IMR-90 (cell line): ENCODE data around the gene MORF4L1. TPM values are rescaled to one million over a fixed set of nuclear protein-coding genes. Genes with fewer than 3 reads are reported as not detected.

Experiments
- ATAC-seq: fragments of 200-7000 bp; cut with Tn5 transposase; 2 replicates; pipeline ENCODE4 v1.9.1; 2020; ENCODE audit warnings: low read depth, mild to moderate bottlenecking, moderate library complexity
- BruUV-seq: library from RNA; stranded (reverse); fragments of 400-500 nt; replicated peaks from 2 replicates; lab custom pipeline; 2021; lab: Mats Ljungman, UMichigan
- CTCF ChIA-PET: fragments of 300-600 bp; formaldehyde crosslinking; extraction: SDS; loops from one replicate; lab custom pipeline; 2021; ENCODE audit warnings: antibody characterized with exemption; lab: Yijun Ruan, JAX
- POLR2A ChIA-PET: fragments of 300-600 bp; sonication (Branson Sonifier 250); formaldehyde crosslinking; loops from one replicate; lab custom pipeline; 2022; ENCODE audit warnings: antibody characterized with exemption; ENCODE audit not compliant: unreplicated experiment; lab: Charles Lee
- DNase-seq: peaks from one replicate; pipeline ENCODE4 v3.0.0; 2013
- H2AFZ ChIP-seq: replicated peaks from 2 replicates; pipeline ENCODE3; 2013; ENCODE audit warnings: low read length, mild to moderate bottlenecking; ENCODE audit not compliant: poor library complexity
- H2AK5ac ChIP-seq: 2 replicates; pipeline ENCODE4 v1.6.1; 2013; ENCODE audit warnings: low read depth, low read length, inconsistent platforms
- H2AK9ac ChIP-seq: replicated peaks from 2 replicates; pipeline ENCODE3; 2013; ENCODE audit warnings: mild to moderate bottlenecking, low read depth, low read length, moderate library complexity; ENCODE audit not compliant: poor library complexity
- H2BK120ac ChIP-seq: 2 replicates; pipeline ENCODE4 v1.6.1; 2013; ENCODE audit warnings: low read depth, low read length, inconsistent platforms
- H2BK15ac ChIP-seq: 3 replicates; pipeline ENCODE4 v1.6.1; 2013; ENCODE audit warnings: low read depth, low read length, inconsistent platforms
- H2BK20ac ChIP-seq: 2 replicates; pipeline ENCODE4 v1.6.1; 2013; ENCODE audit warnings: low read depth, mild to moderate bottlenecking, inconsistent platforms, low read length, moderate library complexity
- H2BK5ac ChIP-seq: 2 replicates; pipeline ENCODE4 v1.6.1; 2013; ENCODE audit warnings: mild to moderate bottlenecking, low read depth, low read length, inconsistent platforms; ENCODE audit not compliant: poor library complexity, severe bottlenecking
- H3K14ac ChIP-seq: replicated peaks from 2 replicates; pipeline ENCODE4 v1.6.1; 2013; ENCODE audit warnings: low read depth, low read length, inconsistent platforms
- H3K18ac ChIP-seq: 2 replicates; pipeline ENCODE4 v1.6.1; 2013; ENCODE audit warnings: low read depth, low read length, control low read depth
- H3K23ac ChIP-seq: 2 replicates; pipeline ENCODE4 v1.6.1; 2013; ENCODE audit warnings: low read depth, low read length, inconsistent platforms
- H3K27ac ChIP-seq: 2 replicates; pipeline ENCODE4 v1.5.1; 2013; ENCODE audit warnings: mild to moderate bottlenecking, control low read depth, low read length; ENCODE audit not compliant: insufficient read depth
- H3K27me3 ChIP-seq: 2 replicates; pipeline ENCODE4 v1.6.1; 2013; ENCODE audit warnings: low read length; ENCODE audit not compliant: control insufficient read depth, insufficient read depth
- H3K36me3 ChIP-seq: 2 replicates; pipeline ENCODE4 v1.6.1; 2013; ENCODE audit warnings: low read length, mixed read lengths; ENCODE audit not compliant: control insufficient read depth, insufficient read depth
- H3K4ac ChIP-seq: 2 replicates; pipeline ENCODE4 v1.6.1; 2013; ENCODE audit warnings: low read depth, low read length, inconsistent platforms
- H3K4me1 ChIP-seq: 2 replicates; pipeline ENCODE4 v1.6.1; 2013; ENCODE audit warnings: low read length, mixed read lengths; ENCODE audit not compliant: control insufficient read depth, insufficient read depth
- H3K4me2 ChIP-seq: 2 replicates; pipeline ENCODE4 v1.6.1; 2013; ENCODE audit warnings: low read depth, mild to moderate bottlenecking, control low read depth, low read length, moderate library complexity
- H3K4me3 ChIP-seq: 2 replicates; pipeline ENCODE4 v1.5.1; 2013; ENCODE audit warnings: low read depth, mild to moderate bottlenecking, control low read depth, low read length, moderate library complexity; ENCODE audit not compliant: insufficient read depth
- H3K56ac ChIP-seq: 2 replicates; pipeline ENCODE4 v1.6.1; 2013; ENCODE audit warnings: low read length, inconsistent platforms; ENCODE audit not compliant: insufficient read depth; ENCODE audit errors: extremely low read depth
- H3K79me1 ChIP-seq, 2 experiments: 2 replicates each; pipeline ENCODE4 v1.6.1; 2013; ENCODE audit warnings: low read length in 2 of 2, inconsistent platforms in 1 of 2, low read depth in 1 of 2
- H3K9ac ChIP-seq: 2 replicates; pipeline ENCODE4 v1.6.1; 2013; ENCODE audit warnings: low read depth, low read length, control low read depth
- H3K9me1 ChIP-seq: 2 replicates; pipeline ENCODE4 v1.6.1; 2013; ENCODE audit warnings: low read length, inconsistent platforms; ENCODE audit not compliant: insufficient read depth
- H3K9me3 ChIP-seq: 2 replicates; pipeline ENCODE4 v1.6.1; 2013; ENCODE audit warnings: low read length; ENCODE audit not compliant: control insufficient read depth, insufficient read depth
- H4K20me1 ChIP-seq: 2 replicates; pipeline ENCODE4 v1.6.1; 2013; ENCODE audit warnings: low read length, inconsistent platforms; ENCODE audit not compliant: insufficient read depth
- H4K5ac ChIP-seq: 2 replicates; pipeline ENCODE4 v1.6.1; 2013; ENCODE audit warnings: mild to moderate bottlenecking, low read depth, low read length, control low read depth
- H4K8ac ChIP-seq, 2 experiments: 2 replicates each; pipeline ENCODE4 v1.6.1; 2013; ENCODE audit warnings: low read depth in 2 of 2, low read length in 2 of 2, control low read depth in 1 of 2, inconsistent platforms in 1 of 2
- H4K91ac ChIP-seq: 2 replicates; pipeline ENCODE4 v1.6.1; 2013; ENCODE audit warnings: low read depth, low read length, inconsistent platforms; ENCODE audit not compliant: insufficient read depth
- BHLHE40 ChIP-seq: fragments of 150-350 bp; IDR thresholded peaks from 2 replicates; pipeline ENCODE4 v1.6.1; 2016; ENCODE audit warnings: mild to moderate bottlenecking, low read depth, low read length
- CEBPB ChIP-seq: IDR thresholded peaks from 2 replicates; pipeline ENCODE4 v1.6.1; 2012; ENCODE audit warnings: low read depth, low read length, improper control_type of control experiment
- CHD1 ChIP-seq: IDR thresholded peaks from 2 replicates; pipeline ENCODE4 v1.6.1; 2012; ENCODE audit warnings: low read depth, low read length, improper control_type of control experiment
- CTCF ChIP-seq: conservative IDR thresholded peaks from 2 replicates; pipeline ENCODE4 v1.5.1; 2012; ENCODE audit warnings: mild to moderate bottlenecking, low read depth, low read length, improper control_type of control experiment
- ELK1 ChIP-seq: fragments of 150-350 bp; IDR thresholded peaks from 2 replicates; pipeline ENCODE4 v1.6.1; 2016; ENCODE audit warnings: low read depth, mild to moderate bottlenecking, low read length, moderate library complexity, borderline replicate concordance
- FOS ChIP-seq: fragments of 150-350 bp; IDR thresholded peaks from 2 replicates; pipeline ENCODE4 v1.6.1; 2016; ENCODE audit warnings: low read depth, low read length
- MAFK ChIP-seq: IDR thresholded peaks from 2 replicates; pipeline ENCODE4 v1.6.1; 2012; ENCODE audit warnings: low read depth, low read length, improper control_type of control experiment
- MAZ ChIP-seq: IDR thresholded peaks from 2 replicates; pipeline ENCODE4 v1.6.1; 2012; ENCODE audit warnings: low read depth, mild to moderate bottlenecking, low read length, improper control_type of control experiment, moderate library complexity, borderline replicate concordance
- MXI1 ChIP-seq: IDR thresholded peaks from 2 replicates; pipeline ENCODE4 v1.6.1; 2012; ENCODE audit warnings: low read depth, mild to moderate bottlenecking, low read length, moderate library complexity, borderline replicate concordance
- NFE2L2 ChIP-seq: fragments of 150-350 bp; IDR thresholded peaks from 2 replicates; pipeline ENCODE4 v1.6.1; 2016; ENCODE audit warnings: low read depth, mild to moderate bottlenecking, low read length
- POLR2A ChIP-seq: IDR thresholded peaks from 2 replicates; pipeline ENCODE4 v1.6.1; 2012; ENCODE audit warnings: mild to moderate bottlenecking, low read depth, low read length
- RAD21 ChIP-seq: IDR thresholded peaks from 2 replicates; pipeline ENCODE4 v1.6.1; 2012; ENCODE audit warnings: low read length, improper control_type of control experiment
- RCOR1 ChIP-seq: IDR thresholded peaks from 2 replicates; pipeline ENCODE4 v1.6.1; 2012; ENCODE audit warnings: mild to moderate bottlenecking, low read length, improper control_type of control experiment; ENCODE audit not compliant: insufficient replicate concordance
- RFX5 ChIP-seq: IDR thresholded peaks from 2 replicates; pipeline ENCODE4 v1.8.0; 2012; ENCODE audit warnings: low read depth, mild to moderate bottlenecking, low read length, moderate library complexity
- SMC3 ChIP-seq: fragments of 150-350 bp; IDR thresholded peaks from 2 replicates; pipeline ENCODE4 v1.6.1; 2016; ENCODE audit warnings: low read depth, mild to moderate bottlenecking, antibody characterized with exemption, low read length, moderate library complexity
- USF2 ChIP-seq: fragments of 150-350 bp; IDR thresholded peaks from 2 replicates; pipeline ENCODE4 v1.6.1; 2017; ENCODE audit warnings: mild to moderate bottlenecking, antibody characterized with exemption, low read length, low read depth
- WGBS, 2 experiments: methylation state at CpG; one replicate each; pipeline versions ENCODE4 v1.1.5 to v1.1.7; 2013; ENCODE audit warnings: missing lambda C conversion rate in 2 of 2; ENCODE audit not compliant: insufficient read length in 1 of 2; ENCODE audit errors: extremely low coverage in 2 of 2; 5-methylcytosine and 5-hydroxymethylcytosine counted together
- dilution Hi-C: fragments of 300-500 bp; cut with HindIII; formaldehyde crosslinking; loops from one replicate; pipeline ENCODE4 v1.14.3; 2018; ENCODE audit warnings: low sequenced_read_pairs; ENCODE audit not compliant: unreplicated experiment
- in situ Hi-C: fragments of 300-500 bp; cut with MboI; formaldehyde crosslinking; loops from 3 replicates; pipeline ENCODE4 v1.14.3; 2019; ENCODE audit warnings: low sequenced_read_pairs, inconsistent platforms, mixed read lengths
- intact Hi-C: fragments of 100-400 bp; cut with micrococcal nuclease; formaldehyde crosslinking; loops from 2 replicates; pipeline ENCODE4 v1.10.0; 2022
- polyA plus RNA-seq, 3 experiments: library from polyadenylated mRNA; depleted of rRNA; stranded (reverse); fragments of >200 nt; gene quantifications; 2 replicates each; pipeline ENCODE4 v1.2.3, GENCODE V29; 2012; ENCODE audit warnings: low replicate concordance in 1 of 3
- total RNA-seq: library from RNA; depleted of rRNA; stranded (reverse); fragments of >200 nt; gene quantifications from 2 replicates; pipeline ENCODE4 v1.2.3, GENCODE V29; 2012

MORF4L1 gene
- total and polyA plus RNA-seq, 2 of the 4 experiments (the other 2 are of a cell fraction), result 217 to 392 TPM

- Histone ChIP-seq H3K14ac (peak overlapping the region; percentile 82), H3K27me3 (no peaks in the 10 kb centered on the region; the same call in 1 of the 2 replicates), H3K9ac (no peak overlapping the region), H3K4me3 (no peak overlapping the region), H4K5ac (peak overlapping the region; percentile 34), H3K79me1 (0 out of 4 replicates have a peak, but pooled peaks cover 0 to 6% of the 10 kb centered on the region in 2 experiments), H3K4ac (peak overlapping the region; percentile 87), H3K56ac (no peak overlapping the region), H3K9me3 (no peaks in the 10 kb centered on the region), H2BK20ac (peak overlapping the region; percentile 70), H2BK120ac (peak overlapping the region; percentile 72), H3K23ac (0 out of 2 replicates have a peak overlapping the region, but pooled peaks have one; percentile 33), H3K4me2 (no peak overlapping the region), H4K20me1 (no peaks in the 10 kb centered on the region), H2BK5ac (peak overlapping the region; percentile 46), H3K27ac (peak overlapping the region; percentile 32; the same call in 1 of the 2 replicates), H4K8ac (peak overlapping the region; percentile 27 to 74; a peak in 3 of 4 replicates), H3K9me1 (peaks cover 13% of the 10 kb centered on the region), H3K18ac (peak overlapping the region; percentile 84), H4K91ac (peak overlapping the region; percentile 61), H2AK5ac (peak overlapping the region; percentile 88), H2AFZ (peak overlapping the region; percentile 50), H2BK15ac (peak overlapping the region; percentile 95; the same call in 1 of the 3 replicates), H3K36me3 (no peaks in the 10 kb centered on the region), H2AK9ac (peak overlapping the region; percentile 31), H3K4me1 (peaks cover 17% of the 10 kb centered on the region)
- WGBS, 2 experiments, result no CpG with 5 or more reads among the region's 2 CpGs
- POLR2A ChIA-PET, result no interaction called here
- ATAC-seq (no peak), DNase-seq (no peak)
- dilution Hi-C loops, result no loop called here
- CTCF ChIA-PET, result interaction anchor here (1.1 kb wide), 1 partner anchor 34 kb away, joined by 5 read pairs; no protein-coding TSS in a partner anchor
- in situ Hi-C loops, result no loop called here
- no TSS peak for BruUV-seq
- intact Hi-C loops, result no loop called here
- TF ChIP-seq MXI1, result no peak
- TF ChIP-seq CTCF, result no peak
- no peak for TF ChIP-seq SMC3
- TF ChIP-seq BHLHE40, result no peak
- no peak for TF ChIP-seq MAFK
- no peak for TF ChIP-seq ELK1
- no peak for TF ChIP-seq RFX5
- no peak for TF ChIP-seq POLR2A
- TF ChIP-seq NFE2L2, result no peak
- TF ChIP-seq FOS, result no peak
- no peak for TF ChIP-seq CEBPB
- TF ChIP-seq RCOR1, result no peak
- TF ChIP-seq CHD1, result no peak
- no peak for TF ChIP-seq MAZ
- no peak for TF ChIP-seq USF2
- TF ChIP-seq RAD21, result no peak
These were observed 17.8 kb upstream of the MORF4L1 start for GRCh38 chr15:78854833-78855372.
